ACC112 (cell line): ENCODE measurements around the gene NUCB2.

ENCODE experiments used
- H2AFZ ChIP-seq: fragments of 200-600 bp; sonication (generic); one replicate; pipeline ENCODE4 v1.6.0; 2017; ENCODE audit warnings: antibody characterized with exemption, low read length; ENCODE audit not compliant: unreplicated experiment
- H3K27ac ChIP-seq: fragments of 200-600 bp; sonication (generic); 2 replicates; pipeline ENCODE4 v1.5.1; 2014; ENCODE audit warnings: low read depth, mild to moderate bottlenecking, antibody characterized with exemption, low read length, moderate library complexity
- H3K27me3 ChIP-seq: fragments of 200-600 bp; sonication (generic); 2 replicates; pipeline ENCODE4 v1.6.1; 2014; ENCODE audit warnings: mild to moderate bottlenecking, antibody characterized with exemption, low read length, moderate library complexity, mixed read lengths; ENCODE audit not compliant: insufficient read depth
- H3K36me3 ChIP-seq: fragments of 200-600 bp; sonication (generic); 2 replicates; pipeline ENCODE4 v1.6.1; 2016; ENCODE audit warnings: mild to moderate bottlenecking, antibody characterized with exemption, low read length, moderate library complexity, mixed read lengths; ENCODE audit not compliant: insufficient read depth
- H3K4me1 ChIP-seq: fragments of 200-600 bp; sonication (generic); one replicate; pipeline ENCODE4 v1.6.1; 2016; ENCODE audit warnings: low read length, mixed read lengths; ENCODE audit not compliant: insufficient read depth, unreplicated experiment, control insufficient read depth
- H3K4me3 ChIP-seq: fragments of 200-600 bp; sonication (generic); 2 replicates; pipeline ENCODE4 v1.5.1; 2014; ENCODE audit warnings: mild to moderate bottlenecking, low read depth, low read length
- H3K79me2 ChIP-seq: fragments of 200-600 bp; sonication (generic); one replicate; pipeline ENCODE4 v1.6.0; 2016; ENCODE audit warnings: low read length; ENCODE audit not compliant: control insufficient read depth, unreplicated experiment, insufficient read depth

Gene NUCB2

DNA sequence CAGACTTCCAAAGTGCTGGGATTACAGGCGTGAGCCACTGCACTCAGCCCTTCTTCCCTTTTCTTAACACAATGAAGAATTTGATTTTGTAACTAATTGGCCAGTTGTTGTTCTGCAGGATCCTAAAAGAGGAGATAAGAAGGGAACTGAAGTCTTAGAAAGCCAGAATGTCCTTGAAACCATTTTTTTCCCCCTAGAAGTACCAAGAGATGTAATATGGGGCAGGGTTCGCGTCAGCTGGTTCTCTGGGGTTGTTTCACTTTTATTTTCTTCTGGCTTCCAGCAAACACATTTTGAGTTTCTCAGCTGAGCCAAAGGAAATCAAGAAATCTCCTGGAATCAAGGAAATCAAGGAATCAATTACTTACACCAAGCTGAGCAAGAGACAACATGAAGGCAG, 7.6 kb upstream of the NUCB2 start:
- Histone ChIP-seq H3K27ac (no peak overlapping the region), H2AFZ (no peak overlapping the region), H3K27me3 (no peaks in the 10 kb centered on the region), H3K4me3 (no peak overlapping the region), H3K4me1 (peaks cover 4% of the 10 kb centered on the region), H3K36me3 (no peaks in the 10 kb centered on the region), H3K79me2 (no peaks in the 10 kb centered on the region)

DNA sequence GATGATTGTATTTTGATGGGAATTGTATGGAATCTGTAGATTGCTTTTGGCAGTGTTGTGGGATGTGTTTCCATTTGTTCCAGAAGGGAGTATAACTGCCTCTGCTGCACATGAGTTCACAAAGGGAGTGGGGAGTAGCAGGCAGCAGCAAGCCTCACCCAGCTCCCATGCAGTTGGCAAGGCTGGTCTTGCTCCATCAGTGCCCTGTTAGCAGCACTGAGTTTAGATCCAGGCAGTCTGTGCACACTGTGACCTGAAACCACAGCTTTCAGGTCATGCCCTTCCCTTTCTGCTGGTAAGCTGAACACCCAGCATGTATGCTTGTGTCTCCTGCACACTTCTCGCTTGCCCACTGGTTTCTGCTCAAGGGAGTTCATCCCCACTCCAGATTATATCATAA, 3.7 kb upstream of the NUCB2 start:
- Histone ChIP-seq H3K4me1 (peaks cover 10% of the 10 kb centered on the region), H3K27me3 (no peaks in the 10 kb centered on the region), H3K4me3 (no peak overlapping the region), H2AFZ (no peak overlapping the region), H3K27ac (no peak overlapping the region), H3K79me2 (peaks cover 10% of the 10 kb centered on the region), H3K36me3 (no peaks in the 10 kb centered on the region)

DNA sequence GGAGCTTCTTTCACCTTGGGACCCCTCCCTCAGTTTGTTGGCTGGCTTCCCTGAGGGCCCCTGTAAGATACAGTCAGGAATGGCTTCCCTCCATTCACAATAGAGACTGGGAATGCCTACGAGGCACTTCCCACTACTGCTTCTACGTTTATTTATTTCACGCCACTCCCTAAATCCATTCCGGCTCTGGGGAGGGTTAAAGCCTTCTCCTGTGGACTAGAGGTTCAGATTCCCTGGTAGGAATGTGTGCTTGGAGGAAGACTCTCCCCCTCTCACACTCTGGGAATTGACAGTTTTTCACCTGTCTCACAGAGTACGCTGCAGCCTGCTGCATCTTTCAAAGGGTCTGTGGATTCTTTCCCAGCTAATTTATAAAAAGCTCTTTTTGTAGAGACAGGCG, 3.3 kb upstream of the NUCB2 start:
- no peak overlapping the region for H3K27ac ChIP-seq
- H2AFZ ChIP-seq, result no peak overlapping the region

DNA sequence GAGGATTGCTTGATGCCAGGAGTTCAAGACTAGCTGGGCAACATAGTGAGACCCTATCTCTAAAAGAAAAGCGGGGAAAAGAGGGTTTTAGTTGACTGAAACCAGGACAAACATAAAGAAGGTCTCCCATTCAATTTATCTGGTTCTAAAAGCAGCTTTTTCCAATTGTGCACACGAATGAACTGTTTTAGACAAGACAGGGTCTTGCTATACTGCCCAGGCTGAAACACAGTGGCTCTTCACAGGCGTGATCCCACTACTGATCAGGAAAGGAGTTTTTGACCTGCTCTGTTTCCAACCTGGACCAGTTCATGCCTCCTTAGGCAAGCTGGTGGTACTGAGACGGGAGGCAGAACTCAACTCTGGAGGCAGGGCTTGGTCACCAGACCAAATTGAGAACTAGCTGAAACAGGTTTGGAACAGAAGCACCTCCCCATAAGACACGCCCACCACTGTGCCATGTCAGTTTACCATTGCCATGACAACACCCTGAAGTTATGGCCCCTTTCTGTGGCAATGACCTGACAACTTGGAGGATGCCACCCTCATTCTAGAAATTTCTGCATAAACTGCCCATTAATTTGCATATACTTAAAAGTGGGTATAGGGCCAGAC, 2.8 kb upstream of the NUCB2 start:
- H3K27me3 ChIP-seq, result no peaks in the 10 kb centered on the region
- peaks cover 16% of the 10 kb centered on the region for H3K79me2 ChIP-seq
- H3K4me3 ChIP-seq, result no peak overlapping the region
- no peak overlapping the region for H2AFZ ChIP-seq
- H3K27ac ChIP-seq, result no peak overlapping the region
- no peaks in the 10 kb centered on the region for H3K36me3 ChIP-seq
- peaks cover 11% of the 10 kb centered on the region for H3K4me1 ChIP-seq

More for the DNA sequence above, 3.3 kb upstream of the NUCB2 start:
- Histone ChIP-seq H3K36me3 (no peaks in the 10 kb centered on the region), H3K4me1 (peaks cover 11% of the 10 kb centered on the region), H3K27me3 (no peaks in the 10 kb centered on the region), H3K4me3 (no peak overlapping the region), H3K79me2 (peaks cover 11% of the 10 kb centered on the region)

DNA sequence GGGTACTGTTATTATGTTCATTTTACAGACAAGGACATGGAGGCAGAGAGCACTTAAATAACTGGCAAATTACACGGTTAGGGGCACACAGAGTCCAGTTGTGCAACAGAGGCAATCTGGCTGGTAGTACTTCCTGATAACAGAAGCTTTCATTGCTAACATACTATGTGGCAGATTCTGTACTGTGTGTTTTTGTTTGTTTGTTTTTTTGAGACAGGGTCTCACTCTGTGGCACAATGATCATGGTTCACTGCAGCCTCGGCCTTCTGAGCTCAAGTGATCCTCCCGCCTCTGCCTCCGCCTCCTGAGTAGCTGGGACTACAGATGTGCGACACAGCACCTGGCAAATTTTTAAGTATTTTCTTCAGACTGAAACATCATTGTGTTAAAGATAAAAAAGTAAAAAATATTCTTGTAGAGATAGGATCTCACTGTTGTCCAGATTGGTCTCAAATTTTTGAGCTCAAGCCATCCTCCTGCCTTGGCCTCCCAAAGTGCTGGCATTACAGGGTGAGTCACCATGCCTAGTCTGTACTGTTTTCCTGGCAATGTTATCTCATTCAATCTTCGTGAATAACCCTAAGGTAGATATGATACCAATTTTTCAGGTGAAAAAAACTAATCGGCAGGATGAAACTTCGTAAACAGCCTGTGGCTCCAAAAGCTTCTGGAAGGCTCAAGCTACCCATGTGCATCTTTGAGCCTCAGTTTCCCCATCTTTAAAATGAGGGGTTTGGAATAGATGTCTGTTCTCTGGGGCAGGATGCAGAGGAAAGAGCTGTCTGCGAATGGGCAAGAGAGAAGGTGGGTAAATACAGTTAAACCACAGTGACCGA, 921 bp upstream of the NUCB2 start:
- H2AFZ ChIP-seq, result peak overlapping the region; percentile 96
- no peaks in the 10 kb centered on the region for H3K27me3 ChIP-seq
- peaks cover 18% of the 10 kb centered on the region for H3K79me2 ChIP-seq
- no peaks in the 10 kb centered on the region for H3K36me3 ChIP-seq
- H3K4me1 ChIP-seq, result peaks cover 11% of the 10 kb centered on the region
- H3K27ac ChIP-seq, result peak overlapping the region; percentile 77
- H3K4me3 ChIP-seq, result peak overlapping the region; percentile 93

DNA sequence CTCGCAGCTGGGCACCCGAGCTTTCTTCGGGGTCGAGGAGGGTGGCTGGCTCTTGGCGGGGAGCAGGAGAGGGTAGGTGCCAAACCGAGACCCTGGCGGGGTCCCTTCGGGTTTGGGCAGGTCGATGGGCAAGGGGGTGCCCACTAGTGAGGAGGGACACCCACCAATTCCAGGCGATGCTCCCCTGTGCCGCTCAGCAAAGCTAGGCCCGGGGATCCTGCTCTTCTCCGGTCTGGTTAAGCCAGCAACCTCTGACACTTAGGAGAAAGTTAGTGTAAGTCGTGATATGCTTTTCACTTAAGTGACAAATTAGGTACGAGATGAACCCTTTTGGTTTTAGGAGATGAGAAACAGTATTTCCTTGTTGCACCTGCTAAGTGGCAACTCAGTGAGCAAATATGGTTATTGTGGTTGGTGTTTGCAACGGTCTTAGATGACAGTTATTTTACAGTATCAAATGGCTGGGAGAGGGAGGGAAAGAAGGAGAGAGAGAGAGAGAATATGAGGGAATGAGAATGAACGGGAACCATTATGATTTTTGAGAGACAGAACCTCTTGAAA, 565 bp downstream of the NUCB2 start:
- Histone ChIP-seq H3K27me3 (no peaks in the 10 kb centered on the region), H3K36me3 (no peaks in the 10 kb centered on the region), H3K79me2 (peaks cover 18% of the 10 kb centered on the region), H2AFZ (peak overlapping the region; percentile 95), H3K4me1 (peaks cover 11% of the 10 kb centered on the region), H3K27ac (peak overlapping the region; percentile 4; the same call in 1 of the 2 replicates), H3K4me3 (peak overlapping the region; percentile 93)

DNA sequence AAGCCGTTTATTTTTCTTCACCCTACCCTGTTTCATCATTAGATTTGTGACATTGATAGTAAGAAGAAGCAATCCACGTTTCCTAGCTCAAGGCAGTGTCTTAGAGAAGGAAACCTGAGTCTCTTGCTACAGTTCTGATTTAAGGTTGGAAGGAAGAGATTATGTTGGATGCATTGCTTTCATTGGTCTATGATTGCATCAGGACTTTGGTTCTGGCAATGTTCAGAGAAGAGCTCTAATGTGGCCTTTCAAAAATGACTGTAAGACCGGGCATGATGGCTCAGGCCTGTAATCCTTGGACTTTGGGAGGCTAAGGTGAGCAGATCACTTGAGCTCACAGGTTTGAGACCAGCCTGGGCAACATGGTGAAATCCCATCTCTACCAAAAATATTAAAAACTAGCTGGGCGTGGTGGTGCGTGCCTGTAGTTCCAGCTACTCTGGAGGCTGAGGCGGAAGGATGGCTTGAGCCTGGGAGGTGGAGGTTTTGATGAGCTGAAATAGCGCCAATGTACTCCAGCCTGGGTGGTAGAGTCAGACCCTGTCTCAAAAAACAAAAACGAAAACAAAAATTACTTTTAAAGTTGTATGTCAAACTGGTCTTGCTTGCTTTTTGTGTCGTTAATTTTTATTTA, 4.1 kb downstream of the NUCB2 start:
- no peak overlapping the region for H3K27ac ChIP-seq
- H3K27me3 ChIP-seq, result no peaks in the 10 kb centered on the region
- no peak overlapping the region for H2AFZ ChIP-seq
- H3K79me2 ChIP-seq, result peaks cover 18% of the 10 kb centered on the region
- H3K36me3 ChIP-seq, result peaks cover 4% of the 10 kb centered on the region; the same call in 1 of the 2 replicates
- peaks cover 8% of the 10 kb centered on the region for H3K4me1 ChIP-seq
- no peak overlapping the region for H3K4me3 ChIP-seq

DNA sequence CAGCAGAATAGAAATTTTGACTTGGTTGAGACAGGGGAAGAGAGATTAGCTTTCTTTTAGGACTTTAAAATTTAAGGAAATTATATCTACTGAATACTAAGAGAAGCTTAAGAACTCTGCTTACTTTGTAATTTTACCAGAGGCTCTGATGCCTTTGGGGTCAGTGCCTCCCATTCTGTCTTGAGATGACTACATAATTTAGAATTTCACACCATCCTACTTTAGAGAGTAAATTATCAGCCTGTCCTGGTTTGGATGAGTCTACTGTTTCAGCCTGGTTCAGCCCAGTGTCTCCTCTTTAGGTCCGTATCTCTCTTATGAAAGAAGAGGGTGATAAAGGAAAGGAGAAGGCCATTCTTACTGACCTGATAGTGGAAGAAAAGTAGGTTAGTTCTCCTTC, 9.8 kb downstream of the NUCB2 start:
- Histone ChIP-seq H3K4me3 (no peak overlapping the region), H2AFZ (no peak overlapping the region), H3K79me2 (no peaks in the 10 kb centered on the region), H3K36me3 (peaks cover 7% of the 10 kb centered on the region; the same call in 1 of the 2 replicates), H3K4me1 (no peaks in the 10 kb centered on the region), H3K27me3 (no peaks in the 10 kb centered on the region), H3K27ac (no peak overlapping the region)

DNA sequence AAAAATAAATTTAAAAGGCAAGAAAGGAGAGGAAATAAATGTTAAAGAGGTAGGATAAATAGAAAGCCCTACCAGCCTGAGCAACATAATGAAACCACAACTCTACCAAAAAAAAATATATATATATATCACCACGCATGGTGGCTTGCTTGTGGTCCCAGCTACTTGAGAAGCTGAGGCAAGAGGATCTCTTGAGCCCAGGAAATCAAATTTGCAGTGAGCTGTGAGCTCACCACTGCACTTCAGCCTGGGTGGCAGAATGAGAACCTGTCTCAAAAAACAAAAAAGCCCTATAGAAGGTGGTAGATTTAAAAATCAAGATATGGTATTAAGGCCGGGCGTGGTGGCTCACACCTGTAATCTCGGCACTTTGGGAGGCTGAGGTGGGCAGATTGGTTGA, 10.5 kb downstream of the NUCB2 start:
- no peak overlapping the region for H3K27ac ChIP-seq
- no peak overlapping the region for H2AFZ ChIP-seq
- no peak overlapping the region for H3K4me3 ChIP-seq
- peaks cover 7% of the 10 kb centered on the region; the same call in 1 of the 2 replicates for H3K36me3 ChIP-seq
- no peaks in the 10 kb centered on the region for H3K27me3 ChIP-seq
- H3K79me2 ChIP-seq, result no peaks in the 10 kb centered on the region
- no peaks in the 10 kb centered on the region for H3K4me1 ChIP-seq

DNA sequence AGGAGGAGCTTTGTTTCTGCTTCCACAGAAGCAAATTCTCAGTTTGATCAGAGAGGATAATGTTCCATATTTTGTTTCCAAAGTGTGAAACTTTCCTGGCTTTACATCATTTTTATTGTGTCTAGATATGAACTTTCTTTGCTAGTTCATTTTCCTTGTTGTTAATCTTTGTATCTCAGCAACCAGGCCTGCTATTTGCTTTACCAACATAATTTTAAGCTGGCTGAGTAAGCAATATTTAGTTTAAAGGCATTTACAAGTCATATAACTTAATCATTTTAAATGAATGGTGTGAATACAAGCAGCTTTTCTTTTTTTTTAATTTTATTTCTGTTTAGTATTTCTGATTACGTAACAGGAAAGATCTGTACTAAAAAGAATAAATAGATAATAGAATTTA, 15.2 kb downstream of the NUCB2 start:
- 0 out of 2 replicates have a peak, but pooled peaks cover 3% of the 10 kb centered on the region for H3K36me3 ChIP-seq
- H2AFZ ChIP-seq, result no peak overlapping the region
- no peaks in the 10 kb centered on the region for H3K79me2 ChIP-seq
- H3K27me3 ChIP-seq, result no peaks in the 10 kb centered on the region
- H3K4me1 ChIP-seq, result no peaks in the 10 kb centered on the region
- no peak overlapping the region for H3K4me3 ChIP-seq
- H3K27ac ChIP-seq, result no peak overlapping the region
